ENCODE results near the gene CIB1. TPM values are rescaled to one million over a fixed set of nuclear protein-coding genes. Genes with fewer than 3 reads are reported as not detected.

CIB1 gene
- total RNA-seq, 2 experiments from 2014 or later = 151 to 154 TPM

DNA sequence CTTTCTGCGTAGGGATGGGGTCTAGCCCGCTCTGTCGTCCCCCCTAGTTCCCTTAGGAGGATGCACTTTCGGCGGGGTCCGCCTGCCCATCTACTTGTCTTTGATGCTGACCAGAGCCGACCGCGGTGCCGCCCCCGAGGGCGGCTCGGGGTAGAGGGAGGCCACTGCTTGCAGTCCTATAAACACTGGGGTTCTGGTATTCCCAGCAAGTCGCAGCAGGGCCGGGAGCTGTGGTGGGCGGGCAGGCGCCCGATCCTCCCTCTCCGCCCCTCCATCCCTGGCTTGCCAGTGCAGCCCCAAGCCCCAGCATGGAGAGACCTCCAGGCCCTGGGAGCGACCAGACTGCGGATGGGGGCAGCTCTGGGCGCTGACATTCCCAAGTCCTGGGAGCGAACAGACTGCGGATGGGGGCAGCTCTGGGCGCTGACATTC, 31.8 kb downstream of the CIB1 start:
- ChIA-PET POLR2A (interaction anchor here (0.6 to 1.8 kb wide), 7 partner anchors 11 to 102 kb away, joined by 3 to 6 read pairs (median 3); partner anchors contain the start of genes CIB1 and GDPGP1), CTCF (interaction anchor here (1.5 to 1.7 kb wide), 3 partner anchors 10 to 50 kb away, joined by 3 to 8 read pairs (median 5); no protein-coding TSS in a partner anchor)
- Mint-ChIP-seq H3K4me1 (ENCODE audit: low read depth) (peaks cover 15% of the 10 kb centered on the region), H3K36me3 (ENCODE audit: low read depth) (no peaks in the 10 kb centered on the region), H3K9me3 (no peaks in the 10 kb centered on the region), H3K4me3 (peak overlapping the region; percentile 72), H3K27me3 (no peaks in the 10 kb centered on the region), H3K27ac (no peak overlapping the region)
- DNase-seq (no peak), ATAC-seq (no peak)
- intact Hi-C loops (cut with micrococcal nuclease) = no loop called here
- TF ChIP-seq, protein P1, sequence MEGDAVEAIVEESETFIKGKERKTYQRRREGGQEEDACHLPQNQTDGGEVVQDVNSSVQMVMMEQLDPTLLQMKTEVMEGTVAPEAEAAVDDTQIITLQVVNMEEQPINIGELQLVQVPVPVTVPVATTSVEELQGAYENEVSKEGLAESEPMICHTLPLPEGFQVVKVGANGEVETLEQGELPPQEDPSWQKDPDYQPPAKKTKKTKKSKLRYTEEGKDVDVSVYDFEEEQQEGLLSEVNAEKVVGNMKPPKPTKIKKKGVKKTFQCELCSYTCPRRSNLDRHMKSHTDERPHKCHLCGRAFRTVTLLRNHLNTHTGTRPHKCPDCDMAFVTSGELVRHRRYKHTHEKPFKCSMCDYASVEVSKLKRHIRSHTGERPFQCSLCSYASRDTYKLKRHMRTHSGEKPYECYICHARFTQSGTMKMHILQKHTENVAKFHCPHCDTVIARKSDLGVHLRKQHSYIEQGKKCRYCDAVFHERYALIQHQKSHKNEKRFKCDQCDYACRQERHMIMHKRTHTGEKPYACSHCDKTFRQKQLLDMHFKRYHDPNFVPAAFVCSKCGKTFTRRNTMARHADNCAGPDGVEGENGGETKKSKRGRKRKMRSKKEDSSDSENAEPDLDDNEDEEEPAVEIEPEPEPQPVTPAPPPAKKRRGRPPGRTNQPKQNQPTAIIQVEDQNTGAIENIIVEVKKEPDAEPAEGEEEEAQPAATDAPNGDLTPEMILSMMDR (IDR thresholded peaks at IDR 0.05) = no peak

DNA sequence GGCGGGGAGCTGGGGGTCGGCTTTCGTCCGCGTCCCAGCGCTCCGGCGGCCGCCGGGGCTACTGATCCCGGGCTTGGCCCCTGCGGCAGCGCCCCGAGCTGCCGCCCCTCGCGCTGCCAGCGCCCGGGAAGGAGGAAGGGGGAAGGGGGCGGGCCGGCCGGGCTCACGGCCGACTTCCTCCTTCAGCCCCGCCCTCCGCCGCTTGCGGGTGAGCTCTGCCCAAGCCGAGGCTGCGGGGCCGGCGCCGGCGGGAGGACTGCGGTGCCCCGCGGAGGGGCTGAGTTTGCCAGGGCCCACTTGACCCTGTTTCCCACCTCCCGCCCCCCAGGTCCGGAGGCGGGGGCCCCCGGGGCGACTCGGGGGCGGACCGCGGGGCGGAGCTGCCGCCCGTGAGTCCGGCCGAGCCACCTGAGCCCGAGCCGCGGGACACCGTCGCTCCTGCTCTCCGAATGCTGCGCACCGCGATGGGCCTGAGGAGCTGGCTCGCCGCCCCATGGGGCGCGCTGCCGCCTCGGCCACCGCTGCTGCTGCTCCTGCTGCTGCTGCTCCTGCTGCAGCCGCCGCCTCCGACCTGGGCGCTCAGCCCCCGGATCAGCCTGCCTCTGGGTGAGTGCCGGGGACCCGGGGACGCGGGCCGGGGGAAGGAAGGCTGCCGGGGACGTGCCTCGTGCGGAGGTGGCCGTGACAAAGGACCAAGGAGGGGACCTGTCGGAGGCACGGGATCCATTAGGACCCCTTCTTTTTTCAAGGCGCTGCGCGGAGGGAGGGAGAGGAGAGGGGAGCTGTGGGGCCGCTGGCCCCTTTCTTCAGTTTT, 32.4 kb downstream of the CIB1 start, which contains the start of gene SEMA4B:
Gene SEMA4B, plus strand, starts transcription at position 201 of the 814 bp plus-strand sequence. Its CDS starts 249 bp downstream, at position 450.
- DNase-seq (peak; percentile 76), ATAC-seq (peak; percentile 92)
- Mint-ChIP-seq H3K27ac (peak within 1 kb of the TSS; percentile 71), H3K36me3 (ENCODE audit: low read depth) (no peaks in the 10 kb centered on the region), H3K27me3 (no peaks in the 10 kb centered on the region), H3K9me3 (no peaks in the 10 kb centered on the region), H3K4me3 (peak within 1 kb of the TSS; percentile 76), H3K4me1 (ENCODE audit: low read depth) (peaks cover 15% of the 10 kb centered on the region)
- ChIA-PET CTCF (interaction anchor here (1.0 to 1.7 kb wide), 7 partner anchors 9 to 100 kb away, joined by 3 to 8 read pairs (median 5); no protein-coding TSS in a partner anchor), POLR2A (interaction anchor here (0.6 to 1.6 kb wide), 5 partner anchors 11 to 101 kb away, joined by 3 to 6 read pairs (median 3); partner anchors contain the start of genes CIB1 and GDPGP1)
- TF ChIP-seq, protein P1 (IDR thresholded peaks at IDR 0.05) = no peak
- intact Hi-C loops (cut with micrococcal nuclease) = no loop called here

DNA sequence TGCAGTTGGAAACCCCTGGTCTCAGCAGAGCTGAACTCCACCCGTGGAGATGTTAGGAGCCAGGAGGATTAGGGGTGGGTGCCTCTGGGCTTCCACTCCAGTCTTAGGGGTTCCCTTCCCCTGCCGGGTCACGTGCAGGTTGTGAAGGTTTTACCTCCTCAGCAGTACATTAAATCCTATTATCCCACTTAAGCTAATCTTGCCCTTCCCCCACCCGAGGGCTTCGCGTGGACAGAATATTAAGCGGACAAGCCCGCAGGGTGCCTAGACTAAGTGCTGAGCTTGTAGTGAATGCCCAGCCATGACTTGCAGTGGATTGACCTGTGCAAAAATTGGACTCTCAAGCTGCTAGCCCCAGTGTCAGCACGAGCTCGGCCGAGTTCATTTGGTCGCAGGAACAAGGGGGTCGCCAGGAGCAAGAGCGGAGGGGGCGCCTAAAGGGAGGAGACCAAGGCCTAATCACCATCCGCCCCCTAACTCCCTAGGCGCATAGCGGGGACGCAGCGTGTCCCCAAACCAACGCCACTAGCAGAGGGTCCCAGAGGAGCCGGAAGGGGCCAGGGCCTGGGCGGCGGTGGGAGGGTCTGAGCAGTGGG, 33.1 kb downstream of the CIB1 start:
- TF ChIP-seq, protein P1 (IDR thresholded peaks at IDR 0.05) = no peak
- Mint-ChIP-seq H3K27ac (peak overlapping the region; percentile 71), H3K9me3 (no peaks in the 10 kb centered on the region), H3K4me3 (peak overlapping the region; percentile 76), H3K4me1 (ENCODE audit: low read depth) (peaks cover 15% of the 10 kb centered on the region), H3K27me3 (no peaks in the 10 kb centered on the region), H3K36me3 (ENCODE audit: low read depth) (no peaks in the 10 kb centered on the region)
- CTCF ChIA-PET = interaction anchor here (0.7 to 1.7 kb wide), 8 partner anchors 9 to 101 kb away, joined by 3 to 8 read pairs (median 4); no protein-coding TSS in a partner anchor
- POLR2A ChIA-PET = interaction anchor here (0.7 to 2.0 kb wide), 7 partner anchors 8 to 101 kb away, joined by 3 to 7 read pairs (median 3); partner anchors contain the start of genes CIB1, GDPGP1 and NGRN
- intact Hi-C loops (cut with micrococcal nuclease) = no loop called here
- ATAC-seq (no peak), DNase-seq (no peak)

DNA sequence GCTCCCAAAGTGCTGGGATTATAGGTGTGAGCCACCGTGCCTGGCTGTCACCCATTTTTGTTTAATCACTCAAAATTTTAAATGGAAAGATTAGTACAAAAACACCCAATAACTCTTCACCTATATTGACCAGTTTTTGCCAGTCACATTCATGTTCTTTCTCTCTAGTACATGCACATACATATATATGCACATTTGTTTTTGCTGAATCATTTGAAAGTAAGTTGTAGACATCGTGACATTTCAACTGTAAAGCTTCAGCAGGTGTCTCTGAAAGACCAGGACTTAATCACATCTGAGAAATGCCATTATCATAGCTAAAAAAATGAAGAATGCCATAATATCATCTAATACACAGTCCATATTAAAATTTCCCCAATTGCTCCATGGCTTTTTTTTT, 39.1 kb downstream of the CIB1 start:
- Mint-ChIP-seq H3K27ac (no peak overlapping the region), H3K4me3 (no peak overlapping the region), H3K9me3 (no peaks in the 10 kb centered on the region), H3K27me3 (no peaks in the 10 kb centered on the region), H3K36me3 (ENCODE audit: low read depth) (no peaks in the 10 kb centered on the region), H3K4me1 (ENCODE audit: low read depth) (peaks cover 22% of the 10 kb centered on the region)
- POLR2A ChIA-PET = interaction anchor here (0.6 kb wide), 2 partner anchors 32 to 46 kb away, joined by 3 read pairs; no protein-coding TSS in a partner anchor
- CTCF ChIA-PET = interaction anchor here (0.6 kb wide), 1 partner anchor 14 kb away, joined by 3 read pairs; no protein-coding TSS in a partner anchor
- intact Hi-C loops (cut with micrococcal nuclease) = no loop called here
- ATAC-seq (no peak), DNase-seq (no peak)
- TF ChIP-seq, protein P1 (IDR thresholded peaks at IDR 0.05) = no peak
